ENCODE data around the gene SENP2.

DNA sequence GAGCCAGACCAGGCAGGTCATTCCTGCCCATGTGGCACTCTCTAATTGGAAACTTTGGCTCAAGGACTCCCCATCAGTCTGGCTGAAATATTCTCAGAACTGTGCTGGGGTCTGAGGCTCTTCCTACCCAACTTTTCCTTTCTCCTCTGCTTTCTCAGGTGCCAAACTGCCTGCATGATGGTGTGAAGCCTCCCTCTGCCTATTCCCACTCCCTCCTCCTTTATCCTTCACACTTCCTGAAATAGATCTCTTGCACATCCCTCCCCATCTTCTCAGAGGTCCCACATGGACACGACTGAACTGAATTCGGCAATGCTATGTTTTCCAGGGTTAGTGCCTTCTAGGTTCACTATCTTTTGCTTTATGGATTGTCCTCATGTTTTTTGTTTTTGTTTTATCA lies 46.2 kb upstream of the SENP2 start:
- TF ChIP-seq EZH2 (conservative IDR thresholded peaks at IDR 0.05; ENCODE audit: low read depth, low read length): no peak
- TF ChIP-seq, protein P1, sequence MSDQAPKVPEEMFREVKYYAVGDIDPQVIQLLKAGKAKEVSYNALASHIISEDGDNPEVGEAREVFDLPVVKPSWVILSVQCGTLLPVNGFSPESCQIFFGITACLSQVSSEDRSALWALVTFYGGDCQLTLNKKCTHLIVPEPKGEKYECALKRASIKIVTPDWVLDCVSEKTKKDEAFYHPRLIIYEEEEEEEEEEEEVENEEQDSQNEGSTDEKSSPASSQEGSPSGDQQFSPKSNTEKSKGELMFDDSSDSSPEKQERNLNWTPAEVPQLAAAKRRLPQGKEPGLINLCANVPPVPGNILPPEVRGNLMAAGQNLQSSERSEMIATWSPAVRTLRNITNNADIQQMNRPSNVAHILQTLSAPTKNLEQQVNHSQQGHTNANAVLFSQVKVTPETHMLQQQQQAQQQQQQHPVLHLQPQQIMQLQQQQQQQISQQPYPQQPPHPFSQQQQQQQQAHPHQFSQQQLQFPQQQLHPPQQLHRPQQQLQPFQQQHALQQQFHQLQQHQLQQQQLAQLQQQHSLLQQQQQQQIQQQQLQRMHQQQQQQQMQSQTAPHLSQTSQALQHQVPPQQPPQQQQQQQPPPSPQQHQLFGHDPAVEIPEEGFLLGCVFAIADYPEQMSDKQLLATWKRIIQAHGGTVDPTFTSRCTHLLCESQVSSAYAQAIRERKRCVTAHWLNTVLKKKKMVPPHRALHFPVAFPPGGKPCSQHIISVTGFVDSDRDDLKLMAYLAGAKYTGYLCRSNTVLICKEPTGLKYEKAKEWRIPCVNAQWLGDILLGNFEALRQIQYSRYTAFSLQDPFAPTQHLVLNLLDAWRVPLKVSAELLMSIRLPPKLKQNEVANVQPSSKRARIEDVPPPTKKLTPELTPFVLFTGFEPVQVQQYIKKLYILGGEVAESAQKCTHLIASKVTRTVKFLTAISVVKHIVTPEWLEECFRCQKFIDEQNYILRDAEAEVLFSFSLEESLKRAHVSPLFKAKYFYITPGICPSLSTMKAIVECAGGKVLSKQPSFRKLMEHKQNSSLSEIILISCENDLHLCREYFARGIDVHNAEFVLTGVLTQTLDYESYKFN (CRISPR knock-in tag; conservative IDR thresholded peaks at IDR 0.05): no peak
- TF ChIP-seq POLR2AphosphoS5 (IDR thresholded peaks at IDR 0.05; ENCODE audit: low read depth, low read length): no peak
- TF ChIP-seq MYC (CRISPR knock-in tag; IDR thresholded peaks at IDR 0.05; ENCODE audit: borderline replicate concordance): no peak
- no peak for TF ChIP-seq NFE2L2 (IDR thresholded peaks at IDR 0.05; ENCODE audit: low read length)
- no peak for TF ChIP-seq POLR2A (IDR thresholded peaks at IDR 0.05; ENCODE audit: insufficient read depth in 1 of 2, low read depth in 2 of 2, low read length in 2 of 2)
- TF ChIP-seq, protein P2, sequence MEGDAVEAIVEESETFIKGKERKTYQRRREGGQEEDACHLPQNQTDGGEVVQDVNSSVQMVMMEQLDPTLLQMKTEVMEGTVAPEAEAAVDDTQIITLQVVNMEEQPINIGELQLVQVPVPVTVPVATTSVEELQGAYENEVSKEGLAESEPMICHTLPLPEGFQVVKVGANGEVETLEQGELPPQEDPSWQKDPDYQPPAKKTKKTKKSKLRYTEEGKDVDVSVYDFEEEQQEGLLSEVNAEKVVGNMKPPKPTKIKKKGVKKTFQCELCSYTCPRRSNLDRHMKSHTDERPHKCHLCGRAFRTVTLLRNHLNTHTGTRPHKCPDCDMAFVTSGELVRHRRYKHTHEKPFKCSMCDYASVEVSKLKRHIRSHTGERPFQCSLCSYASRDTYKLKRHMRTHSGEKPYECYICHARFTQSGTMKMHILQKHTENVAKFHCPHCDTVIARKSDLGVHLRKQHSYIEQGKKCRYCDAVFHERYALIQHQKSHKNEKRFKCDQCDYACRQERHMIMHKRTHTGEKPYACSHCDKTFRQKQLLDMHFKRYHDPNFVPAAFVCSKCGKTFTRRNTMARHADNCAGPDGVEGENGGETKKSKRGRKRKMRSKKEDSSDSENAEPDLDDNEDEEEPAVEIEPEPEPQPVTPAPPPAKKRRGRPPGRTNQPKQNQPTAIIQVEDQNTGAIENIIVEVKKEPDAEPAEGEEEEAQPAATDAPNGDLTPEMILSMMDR (CRISPR knock-in tag; IDR thresholded peaks at IDR 0.05): no peak
- TF ChIP-seq EHMT2 (IDR thresholded peaks at IDR 0.05; ENCODE audit: borderline replicate concordance, low read depth, low read length): no peak
- no peak for TF ChIP-seq MEIS2 (CRISPR knock-in tag; IDR thresholded peaks at IDR 0.05)

Data from HepG2 (cell line).